ENCODE measurements around the gene ADAMTSL3.

ADAMTSL3 gene

GRCh38 chr15:83665480-83665879, 11.6 kb downstream of the ADAMTSL3 start:
- no peaks in the 10 kb centered on the region; the same call in 1 of the 2 replicates for H3K9me3 ChIP-seq (ENCODE audit: control insufficient read depth, insufficient read depth, low read length)
- H3K9me2 ChIP-seq (replicated peaks; ENCODE audit: control insufficient read depth, low read length) = no peaks in the 10 kb centered on the region

DNA sequence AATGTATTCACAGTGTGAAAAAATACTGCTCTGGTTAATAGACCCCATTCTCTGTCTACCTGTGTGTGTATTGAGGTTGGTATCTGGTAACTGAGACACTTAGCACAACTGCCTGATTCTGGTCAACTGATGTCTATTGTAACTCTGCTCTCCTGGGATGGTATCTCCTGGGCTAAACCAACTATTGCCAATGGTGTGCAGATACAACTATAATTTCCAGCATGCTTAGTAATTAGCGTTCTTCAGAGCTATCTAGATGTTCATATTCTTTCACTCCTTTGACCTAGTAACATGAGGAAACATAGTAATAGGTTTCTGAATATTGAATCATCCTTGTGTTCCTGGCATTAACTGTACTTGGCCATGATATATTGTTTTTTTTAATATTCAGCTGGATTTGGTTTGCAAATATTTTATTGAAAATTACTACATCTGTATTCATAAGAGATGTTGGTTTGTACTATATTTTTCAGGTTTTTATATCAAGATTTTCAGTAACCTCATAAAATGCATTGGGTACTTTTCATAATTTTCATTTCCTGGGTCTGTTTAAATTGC, 16.8 kb downstream of the ADAMTSL3 start:
- Histone ChIP-seq H4K20me1 (ENCODE audit: control insufficient read depth, insufficient read depth, low read depth, low read length) (no peaks in the 10 kb centered on the region), H3K79me2 (ENCODE audit: control insufficient read depth, low read length) (no peaks in the 10 kb centered on the region), H3K36me3 (ENCODE audit: control insufficient read depth, low read length) (no peaks in the 10 kb centered on the region), H3K9me2 (replicated peaks; ENCODE audit: control insufficient read depth, low read length) (no peaks in the 10 kb centered on the region), H3K4me2 (ENCODE audit: low read length) (no peak overlapping the region), H3K4me3 (ENCODE audit: low read length) (no peak overlapping the region), H3K9me3 (ENCODE audit: control insufficient read depth, insufficient read depth, low read length) (no peaks in the 10 kb centered on the region), H3K27me3 (ENCODE audit: control insufficient read depth, low read length) (no peaks in the 10 kb centered on the region), H3K27ac (ENCODE audit: low read depth, low read length) (no peak overlapping the region), H3F3A (ENCODE audit: control insufficient read depth, insufficient read depth) (no peaks in the 10 kb centered on the region), H3K4me1 (ENCODE audit: control insufficient read depth, low read length) (no peaks in the 10 kb centered on the region)
- TF ChIP-seq, protein P1, sequence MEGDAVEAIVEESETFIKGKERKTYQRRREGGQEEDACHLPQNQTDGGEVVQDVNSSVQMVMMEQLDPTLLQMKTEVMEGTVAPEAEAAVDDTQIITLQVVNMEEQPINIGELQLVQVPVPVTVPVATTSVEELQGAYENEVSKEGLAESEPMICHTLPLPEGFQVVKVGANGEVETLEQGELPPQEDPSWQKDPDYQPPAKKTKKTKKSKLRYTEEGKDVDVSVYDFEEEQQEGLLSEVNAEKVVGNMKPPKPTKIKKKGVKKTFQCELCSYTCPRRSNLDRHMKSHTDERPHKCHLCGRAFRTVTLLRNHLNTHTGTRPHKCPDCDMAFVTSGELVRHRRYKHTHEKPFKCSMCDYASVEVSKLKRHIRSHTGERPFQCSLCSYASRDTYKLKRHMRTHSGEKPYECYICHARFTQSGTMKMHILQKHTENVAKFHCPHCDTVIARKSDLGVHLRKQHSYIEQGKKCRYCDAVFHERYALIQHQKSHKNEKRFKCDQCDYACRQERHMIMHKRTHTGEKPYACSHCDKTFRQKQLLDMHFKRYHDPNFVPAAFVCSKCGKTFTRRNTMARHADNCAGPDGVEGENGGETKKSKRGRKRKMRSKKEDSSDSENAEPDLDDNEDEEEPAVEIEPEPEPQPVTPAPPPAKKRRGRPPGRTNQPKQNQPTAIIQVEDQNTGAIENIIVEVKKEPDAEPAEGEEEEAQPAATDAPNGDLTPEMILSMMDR (IDR thresholded peaks at IDR 0.05; ENCODE audit: low read depth, low read length, poor library complexity, severe bottlenecking) = no peak

More at GRCh38 chr15:83665480-83665879, 11.6 kb downstream of the ADAMTSL3 start:
- no peak overlapping the region for H3K4me2 ChIP-seq (ENCODE audit: low read length)
- no peak for TF ChIP-seq EZH2phosphoT487 (IDR thresholded peaks at IDR 0.05; ENCODE audit: borderline replicate concordance, low read length)
- TF ChIP-seq, protein P1 (IDR thresholded peaks at IDR 0.05; ENCODE audit: low read depth, low read length, poor library complexity, severe bottlenecking) = no peak
- H3K36me3 ChIP-seq (ENCODE audit: control insufficient read depth, low read length) = no peaks in the 10 kb centered on the region
- no peaks in the 10 kb centered on the region for H3K79me2 ChIP-seq (ENCODE audit: control insufficient read depth, low read length)
- H3K27me3 ChIP-seq (ENCODE audit: control insufficient read depth, low read length) = no peaks in the 10 kb centered on the region
- no peaks in the 10 kb centered on the region for H3F3A ChIP-seq (ENCODE audit: control insufficient read depth, insufficient read depth)
- no peaks in the 10 kb centered on the region for H4K20me1 ChIP-seq (ENCODE audit: control insufficient read depth, insufficient read depth, low read depth, low read length)
- H3K27ac ChIP-seq (ENCODE audit: low read depth, low read length) = no peak overlapping the region
- no peaks in the 10 kb centered on the region for H3K4me1 ChIP-seq (ENCODE audit: control insufficient read depth, low read length)
- no peak overlapping the region for H3K4me3 ChIP-seq (ENCODE audit: low read length)

DNA sequence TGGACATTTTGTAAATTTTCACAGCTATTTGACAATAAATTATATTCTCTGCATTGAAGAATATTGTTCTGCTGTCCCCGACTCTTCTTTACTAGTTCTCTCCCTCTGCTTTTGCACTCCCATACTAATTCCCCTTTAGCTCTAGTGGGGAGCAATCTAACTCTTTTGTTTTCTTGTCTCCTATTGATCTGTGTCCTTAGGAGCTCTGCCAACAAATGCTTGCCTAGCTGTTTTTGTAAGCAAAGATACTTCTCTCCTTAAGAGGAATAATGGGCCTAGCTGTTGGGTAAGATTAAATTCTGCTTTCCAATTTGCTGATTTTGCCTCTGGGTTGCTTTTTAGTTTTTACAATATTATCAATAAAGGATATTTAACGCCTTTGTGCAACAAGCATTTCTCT, 17.7 kb downstream of the ADAMTSL3 start:
- Histone ChIP-seq H3K9me2 (replicated peaks; ENCODE audit: control insufficient read depth, low read length) (no peaks in the 10 kb centered on the region), H3K27ac (ENCODE audit: low read depth, low read length) (no peak overlapping the region), H3K79me2 (ENCODE audit: control insufficient read depth, low read length) (no peaks in the 10 kb centered on the region), H3K27me3 (ENCODE audit: control insufficient read depth, low read length) (no peaks in the 10 kb centered on the region), H3K9me3 (ENCODE audit: control insufficient read depth, insufficient read depth, low read length) (no peaks in the 10 kb centered on the region), H3K4me1 (ENCODE audit: control insufficient read depth, low read length) (no peaks in the 10 kb centered on the region), H3K36me3 (ENCODE audit: control insufficient read depth, low read length) (no peaks in the 10 kb centered on the region), H3F3A (ENCODE audit: control insufficient read depth, insufficient read depth) (no peaks in the 10 kb centered on the region), H4K20me1 (ENCODE audit: control insufficient read depth, insufficient read depth, low read depth, low read length) (no peaks in the 10 kb centered on the region), H3K4me3 (ENCODE audit: low read length) (no peak overlapping the region), H3K4me2 (ENCODE audit: low read length) (no peak overlapping the region)
- no peak for TF ChIP-seq EZH2phosphoT487 (IDR thresholded peaks at IDR 0.05; ENCODE audit: borderline replicate concordance, low read length)
- TF ChIP-seq, protein P1 (IDR thresholded peaks at IDR 0.05; ENCODE audit: low read depth, low read length, poor library complexity, severe bottlenecking) = no peak
